Measurements from ENCODE around the gene FAM50A. TPM values are rescaled to one million over a fixed set of nuclear protein-coding genes. Genes with fewer than 3 reads are reported as not detected.

FAM50A gene
- total RNA-seq, 4 donors from 2014 or later = 15.9 to 27.3 (median 19.6) TPM

GRCh38 chrX:154440623-154441357, 3.2 kb upstream of the FAM50A start:
- intact Hi-C loops (cut with DNase I) = no loop called here
- H3K4me1 ChIP-seq = peaks cover 7 to 60% (median 18%) of the 10 kb centered on the region in 3 donors
- H3K36me3 ChIP-seq = peaks cover 2 to 47% (median 5%) of the 10 kb centered on the region in 3 donors
- TF ChIP-seq POLR2A (IDR thresholded peaks at IDR 0.05) = no peak
- TF ChIP-seq CTCF (IDR thresholded peaks at IDR 0.05) = no peak
- no peak overlapping the region for H3K27ac ChIP-seq
- no peaks in the 10 kb centered on the region for H3K27me3 ChIP-seq
- H3K4me3 ChIP-seq = no peak overlapping the region
- no CpG with 5 or more reads among the region's 17 CpGs for WGBS, 2 donors
- no peaks in the 10 kb centered on the region for H3K9me3 ChIP-seq
- DNase-seq = no peak

- no peak overlapping the region for H3K27ac ChIP-seq
- no peak for DNase-seq
- no peaks in the 10 kb centered on the region for H3K27me3 ChIP-seq
- H3K4me3 ChIP-seq = no peak overlapping the region
- H3K9me3 ChIP-seq = no peaks in the 10 kb centered on the region
- intact Hi-C loops (cut with DNase I) = no loop called here
- TF ChIP-seq CTCF (IDR thresholded peaks at IDR 0.05) (no peak), POLR2A (IDR thresholded peaks at IDR 0.05) (no peak)
- peaks cover 7 to 55% (median 18%) of the 10 kb centered on the region in 3 donors for H3K4me1 ChIP-seq
- WGBS, 2 donors = 85% methylated on average over 9 of the region's 11 CpGs; no CpG with 5 or more reads in 1 of the 2 donors
- peaks cover 0 to 46% (median 5%) of the 10 kb centered on the region in 3 donors for H3K36me3 ChIP-seq
Measured at GRCh38 chrX:154441564-154441963, 2.4 kb upstream of the FAM50A start.

GRCh38 chrX:154441984-154442707, 1.8 kb upstream of the FAM50A start:
- TF ChIP-seq CTCF (IDR thresholded peaks at IDR 0.05) (no peak), POLR2A (IDR thresholded peaks at IDR 0.05) (no peak)
- Histone ChIP-seq H3K4me1 (peaks cover 7 to 55% (median 18%) of the 10 kb centered on the region in 3 donors), H3K4me3 (no peak overlapping the region), H3K27me3 (no peaks in the 10 kb centered on the region), H3K36me3 (peaks cover 0 to 50% (median 5%) of the 10 kb centered on the region in 3 donors), H3K27ac (peak overlapping the region in 3 of 4 donors; percentile 29 to 87 (median 37)), H3K9me3 (no peaks in the 10 kb centered on the region)
- intact Hi-C loops (cut with DNase I) = no loop called here
- DNase-seq = no peak
- 51 to 70% methylated on average over 5 to 6 of the region's 21 CpGs for WGBS, 2 donors

- TF ChIP-seq CTCF (IDR thresholded peaks at IDR 0.05) (no peak), POLR2A (IDR thresholded peaks at IDR 0.05) (no peak)
- DNase-seq = no peak
- WGBS, 2 donors = 27 to 31% methylated on average over 3 to 9 of the region's 10 CpGs
- Histone ChIP-seq H3K4me3 (peak overlapping the region in 3 of 4 donors; percentile 51 to 75 (median 59)), H3K27me3 (no peaks in the 10 kb centered on the region), H3K4me1 (peaks cover 3 to 43% (median 13%) of the 10 kb centered on the region in 3 donors), H3K36me3 (peaks cover 0 to 63% (median 5%) of the 10 kb centered on the region in 3 donors), H3K9me3 (no peaks in the 10 kb centered on the region), H3K27ac (peak overlapping the region; percentile 76 to 87 (median 87))
- intact Hi-C loops (cut with DNase I) = no loop called here
Measured at GRCh38 chrX:154443479-154443910, 446 bp upstream of the FAM50A start.

- Histone ChIP-seq H3K9me3 (no peaks in the 10 kb centered on the region), H3K27me3 (no peaks in the 10 kb centered on the region), H3K4me3 (peak overlapping the region; percentile 45 to 75 (median 55)), H3K36me3 (peaks cover 0 to 63% (median 5%) of the 10 kb centered on the region in 3 donors), H3K27ac (peak overlapping the region; percentile 74 to 87 (median 82)), H3K4me1 (peaks cover 0 to 35% (median 12%) of the 10 kb centered on the region in 3 donors)
- intact Hi-C loops (cut with DNase I) = no loop called here
- no peak for TF ChIP-seq POLR2A (IDR thresholded peaks at IDR 0.05)
- TF ChIP-seq CTCF (IDR thresholded peaks at IDR 0.05) = no peak
- 20 to 79% methylated on average over 1 to 2 of the region's 13 CpGs for WGBS, 2 donors
- DNase-seq = no peak
Measured at GRCh38 chrX:154444755-154445246, 860 bp downstream of the FAM50A start.

Measured in esophagus squamous epithelium (tissue), 5 donors.